ENCODE measurements around the gene ADISSP. TPM values are rescaled to one million over a fixed set of nuclear protein-coding genes. Genes with fewer than 3 reads are reported as not detected.

Gene ADISSP
- total and polyA plus RNA-seq, 2 of the 13 experiments (the other 11 are each of a cell fraction or from before 2014, with no cell fraction given): 38.3 to 90.6 TPM

DNA sequence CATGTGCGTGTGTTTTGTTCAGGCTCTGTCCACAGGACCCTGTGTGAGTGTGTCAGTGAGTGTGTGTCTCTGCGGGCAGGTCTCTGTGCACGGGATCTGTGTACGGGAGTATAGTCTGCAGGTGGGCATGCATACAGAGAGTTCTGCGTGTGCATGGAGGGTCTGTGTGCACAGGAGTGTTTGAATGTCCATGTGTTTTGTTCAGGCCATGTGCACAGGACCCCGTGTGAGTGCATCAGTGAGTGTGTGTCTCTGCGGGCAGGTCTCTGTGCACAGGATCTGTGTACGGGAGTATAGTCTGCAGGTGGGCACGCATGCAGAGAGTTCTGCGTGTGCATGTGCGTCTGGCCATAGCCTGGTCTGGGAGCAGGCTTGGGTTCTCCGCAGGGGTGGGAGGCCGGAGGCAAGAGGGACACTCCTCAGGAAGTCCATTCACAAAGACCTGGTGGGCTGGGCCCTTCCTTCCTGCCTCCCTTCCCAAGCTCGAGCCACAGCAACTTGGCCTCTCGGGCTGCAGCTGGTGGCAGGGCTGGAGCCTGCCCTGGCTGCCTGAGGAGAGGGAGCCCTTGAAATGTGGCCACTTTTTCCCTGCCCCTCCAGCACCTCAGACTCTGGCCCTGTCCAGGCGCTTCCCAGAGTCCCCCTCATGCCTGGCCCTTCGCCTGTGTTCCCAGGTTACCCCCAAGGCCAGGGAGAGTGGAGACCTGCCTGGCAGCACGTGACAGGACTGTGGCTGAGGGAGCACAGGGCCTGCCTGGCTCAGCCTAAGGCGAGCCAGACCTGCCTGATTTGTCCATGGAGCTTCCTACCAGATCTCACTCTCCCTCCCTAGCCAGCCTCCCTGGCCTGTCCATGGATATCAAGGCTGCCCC lies 28.3 kb downstream of the ADISSP start (continued):
- TF ChIP-seq ZNF430 (CRISPR knock-in tag; IDR thresholded peaks at IDR 0.05) (peak; percentile 38; the same call in 1 of the 2 replicates), ETV5 (CRISPR knock-in tag; IDR thresholded peaks at IDR 0.05; ENCODE audit: borderline replicate concordance) (0 out of 2 replicates have a peak, but pooled peaks have one; percentile 24), CC2D1A (CRISPR knock-in tag; IDR thresholded peaks at IDR 0.05) (no peak), YEATS4 (CRISPR knock-in tag; IDR thresholded peaks at IDR 0.05; ENCODE audit: borderline replicate concordance) (0 out of 2 replicates have a peak, but pooled peaks have one; percentile 37), SATB2 (CRISPR knock-in tag; IDR thresholded peaks at IDR 0.05) (0 out of 2 replicates have a peak, but pooled peaks have one; percentile 54), SP4 (CRISPR knock-in tag; IDR thresholded peaks at IDR 0.05) (peak; percentile 65; the same call in 1 of the 2 replicates), FOXM1 (CRISPR knock-in tag; IDR thresholded peaks at IDR 0.05) (no peak), DR1 (CRISPR knock-in tag; IDR thresholded peaks at IDR 0.05) (no peak), IRF2 (CRISPR knock-in tag; IDR thresholded peaks at IDR 0.05) (no peak), ZFP90 (CRISPR knock-in tag; IDR thresholded peaks at IDR 0.05; ENCODE audit: borderline replicate concordance) (peak; percentile 92; the same call in 1 of the 2 replicates), ARNTL (CRISPR knock-in tag; IDR thresholded peaks at IDR 0.05) (no peak), NR2F1 (CRISPR knock-in tag; IDR thresholded peaks at IDR 0.05) (no peak), ZNF547 (CRISPR knock-in tag; IDR thresholded peaks at IDR 0.05) (no peak), HNF4A (CRISPR knock-in tag; IDR thresholded peaks at IDR 0.05) (no peak), CREB1 (IDR thresholded peaks at IDR 0.05) (no peak), CREB1 (CRISPR knock-in tag; IDR thresholded peaks at IDR 0.05) (no peak), NONO (IDR thresholded peaks at IDR 0.05) (no peak), NONO (CRISPR knock-in tag; conservative IDR thresholded peaks at IDR 0.05) (peak; percentile 30; the same call in 1 of the 2 replicates), ZNF703 (CRISPR knock-in tag; IDR thresholded peaks at IDR 0.05; ENCODE audit: borderline replicate concordance) (no peak)
- TF ChIP-seq, protein P1, sequence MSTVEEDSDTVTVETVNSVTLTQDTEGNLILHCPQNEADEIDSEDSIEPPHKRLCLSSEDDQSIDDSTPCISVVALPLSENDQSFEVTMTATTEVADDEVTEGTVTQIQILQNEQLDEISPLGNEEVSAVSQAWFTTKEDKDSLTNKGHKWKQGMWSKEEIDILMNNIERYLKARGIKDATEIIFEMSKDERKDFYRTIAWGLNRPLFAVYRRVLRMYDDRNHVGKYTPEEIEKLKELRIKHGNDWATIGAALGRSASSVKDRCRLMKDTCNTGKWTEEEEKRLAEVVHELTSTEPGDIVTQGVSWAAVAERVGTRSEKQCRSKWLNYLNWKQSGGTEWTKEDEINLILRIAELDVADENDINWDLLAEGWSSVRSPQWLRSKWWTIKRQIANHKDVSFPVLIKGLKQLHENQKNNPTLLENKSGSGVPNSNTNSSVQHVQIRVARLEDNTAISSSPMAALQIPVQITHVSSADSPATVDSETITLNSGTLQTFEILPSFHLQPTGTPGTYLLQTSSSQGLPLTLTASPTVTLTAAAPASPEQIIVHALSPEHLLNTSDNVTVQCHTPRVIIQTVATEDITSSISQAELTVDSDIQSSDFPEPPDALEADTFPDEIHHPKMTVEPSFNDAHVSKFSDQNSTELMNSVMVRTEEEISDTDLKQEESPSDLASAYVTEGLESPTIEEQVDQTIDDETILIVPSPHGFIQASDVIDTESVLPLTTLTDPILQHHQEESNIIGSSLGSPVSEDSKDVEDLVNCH (CRISPR knock-in tag; IDR thresholded peaks at IDR 0.05): no peak
- TF ChIP-seq, protein P2, sequence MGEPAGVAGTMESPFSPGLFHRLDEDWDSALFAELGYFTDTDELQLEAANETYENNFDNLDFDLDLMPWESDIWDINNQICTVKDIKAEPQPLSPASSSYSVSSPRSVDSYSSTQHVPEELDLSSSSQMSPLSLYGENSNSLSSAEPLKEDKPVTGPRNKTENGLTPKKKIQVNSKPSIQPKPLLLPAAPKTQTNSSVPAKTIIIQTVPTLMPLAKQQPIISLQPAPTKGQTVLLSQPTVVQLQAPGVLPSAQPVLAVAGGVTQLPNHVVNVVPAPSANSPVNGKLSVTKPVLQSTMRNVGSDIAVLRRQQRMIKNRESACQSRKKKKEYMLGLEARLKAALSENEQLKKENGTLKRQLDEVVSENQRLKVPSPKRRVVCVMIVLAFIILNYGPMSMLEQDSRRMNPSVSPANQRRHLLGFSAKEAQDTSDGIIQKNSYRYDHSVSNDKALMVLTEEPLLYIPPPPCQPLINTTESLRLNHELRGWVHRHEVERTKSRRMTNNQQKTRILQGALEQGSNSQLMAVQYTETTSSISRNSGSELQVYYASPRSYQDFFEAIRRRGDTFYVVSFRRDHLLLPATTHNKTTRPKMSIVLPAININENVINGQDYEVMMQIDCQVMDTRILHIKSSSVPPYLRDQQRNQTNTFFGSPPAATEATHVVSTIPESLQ (CRISPR knock-in tag; conservative IDR thresholded peaks at IDR 0.05): no peak
- TF ChIP-seq, protein P3, sequence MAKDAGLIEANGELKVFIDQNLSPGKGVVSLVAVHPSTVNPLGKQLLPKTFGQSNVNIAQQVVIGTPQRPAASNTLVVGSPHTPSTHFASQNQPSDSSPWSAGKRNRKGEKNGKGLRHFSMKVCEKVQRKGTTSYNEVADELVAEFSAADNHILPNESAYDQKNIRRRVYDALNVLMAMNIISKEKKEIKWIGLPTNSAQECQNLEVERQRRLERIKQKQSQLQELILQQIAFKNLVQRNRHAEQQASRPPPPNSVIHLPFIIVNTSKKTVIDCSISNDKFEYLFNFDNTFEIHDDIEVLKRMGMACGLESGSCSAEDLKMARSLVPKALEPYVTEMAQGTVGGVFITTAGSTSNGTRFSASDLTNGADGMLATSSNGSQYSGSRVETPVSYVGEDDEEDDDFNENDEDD (CRISPR knock-in tag; IDR thresholded peaks at IDR 0.05; ENCODE audit: borderline replicate concordance): peak; percentile 71; the same call in 1 of the 2 replicates
- TF ChIP-seq, protein P4, sequence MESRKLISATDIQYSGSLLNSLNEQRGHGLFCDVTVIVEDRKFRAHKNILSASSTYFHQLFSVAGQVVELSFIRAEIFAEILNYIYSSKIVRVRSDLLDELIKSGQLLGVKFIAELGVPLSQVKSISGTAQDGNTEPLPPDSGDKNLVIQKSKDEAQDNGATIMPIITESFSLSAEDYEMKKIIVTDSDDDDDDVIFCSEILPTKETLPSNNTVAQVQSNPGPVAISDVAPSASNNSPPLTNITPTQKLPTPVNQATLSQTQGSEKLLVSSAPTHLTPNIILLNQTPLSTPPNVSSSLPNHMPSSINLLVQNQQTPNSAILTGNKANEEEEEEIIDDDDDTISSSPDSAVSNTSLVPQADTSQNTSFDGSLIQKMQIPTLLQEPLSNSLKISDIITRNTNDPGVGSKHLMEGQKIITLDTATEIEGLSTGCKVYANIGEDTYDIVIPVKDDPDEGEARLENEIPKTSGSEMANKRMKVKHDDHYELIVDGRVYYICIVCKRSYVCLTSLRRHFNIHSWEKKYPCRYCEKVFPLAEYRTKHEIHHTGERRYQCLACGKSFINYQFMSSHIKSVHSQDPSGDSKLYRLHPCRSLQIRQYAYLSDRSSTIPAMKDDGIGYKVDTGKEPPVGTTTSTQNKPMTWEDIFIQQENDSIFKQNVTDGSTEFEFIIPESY (CRISPR knock-in tag; IDR thresholded peaks at IDR 0.05): no peak

Measured in HepG2 (cell line).